Sciatic nerve (tissue), 2 donors: ENCODE data around the gene TTLL11. TPM values are rescaled to one million over a fixed set of nuclear protein-coding genes. Genes with fewer than 3 reads are reported as not detected.

Source experiments
- ATAC-seq: fragments of 200-7000 bp; cut with Tn5 transposase; one replicate; pipeline ENCODE4 v1.9.1; 2020; ENCODE audit warnings: mild to moderate bottlenecking, moderate library complexity
- DNase-seq: peaks from one replicate; pipeline ENCODE4 v3.0.0-alpha.2; 2020; ENCODE audit warnings: low spot score
- intact Hi-C: fragments of 100-400 bp; cut with DNase I; formaldehyde crosslinking; loops from one replicate; pipeline ENCODE4 v1.14.2; 2022
- total RNA-seq: library from RNA; stranded (reverse); fragmentation: NEBNext Ultra II Directional; extraction: Animal tissue kit (Norgen Biotek cat#: 25700); gene quantifications from one replicate; pipeline ENCODE4 v1.2.1, GENCODE V29; 2021
- donor health status: DM: no; HTN: no; CAD: no.
- donor health status: DM: no; HTN: no; CAD: no.

The TTLL11 gene
- total RNA-seq, 1 donor from 2014 or later: 14.2 TPM

GRCh38 chr9:121823451-121824169, 269.5 kb downstream of the TTLL11 start:
- intact Hi-C loops: no loop called here
- DNase-seq (peak; percentile 41), ATAC-seq (no peak)

GRCh38 chr9:121822093-121823085, 270.7 kb downstream of the TTLL11 start:
- intact Hi-C loops: no loop called here
- ATAC-seq: no peak
- DNase-seq: peak; percentile 39

- no peak for ATAC-seq
- intact Hi-C loops: no loop called here
- no peak for DNase-seq
These were observed 271.8 kb downstream of the TTLL11 start for GRCh38 chr9:121821326-121821725.

GRCh38 chr9:121820286-121821005, 272.7 kb downstream of the TTLL11 start:
- DNase-seq (no peak), ATAC-seq (no peak)
- intact Hi-C loops: no loop called here

DNA sequence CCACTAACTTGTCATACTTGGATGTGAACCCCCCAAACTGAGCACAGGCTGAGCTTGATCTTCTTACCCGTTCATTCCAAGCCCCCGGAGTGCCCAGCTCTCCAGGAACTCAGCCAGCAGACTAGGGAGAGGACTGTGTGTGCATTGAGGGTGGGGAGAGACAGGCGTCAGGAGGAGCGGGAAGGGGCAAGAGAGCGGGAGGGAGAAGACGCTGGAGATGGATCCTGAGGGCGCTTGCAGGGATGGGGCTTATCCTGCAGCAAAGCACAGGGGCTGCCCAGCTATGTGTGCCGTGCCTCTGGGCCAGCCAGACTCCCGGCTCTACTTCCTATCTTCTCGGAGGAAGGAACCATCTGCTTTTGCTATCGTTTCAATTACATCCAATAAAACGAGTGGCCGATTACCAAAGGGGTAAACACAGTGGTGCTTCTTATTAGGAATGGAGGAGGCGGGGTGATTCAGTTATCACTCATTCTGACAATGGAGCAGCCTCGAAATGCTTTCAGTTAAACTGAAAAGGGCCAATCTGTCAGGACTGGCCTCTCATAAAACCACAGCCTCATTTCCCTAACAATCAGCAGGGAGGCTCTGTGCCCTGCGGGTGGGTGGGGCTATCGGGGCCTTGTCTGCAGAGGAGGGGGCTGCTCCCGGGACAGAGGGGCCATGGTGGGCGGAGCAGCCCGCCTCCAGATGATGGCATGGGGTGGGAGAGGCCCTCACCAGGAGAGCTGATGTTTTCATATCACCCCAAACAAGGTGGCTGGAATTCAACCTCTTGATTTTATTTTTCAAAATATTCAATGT, 273.5 kb downstream of the TTLL11 start:
- DNase-seq (no peak), ATAC-seq (peak; percentile 21)
- intact Hi-C loops: no loop called here

GRCh38 chr9:121818841-121819427, 274.2 kb downstream of the TTLL11 start:
- intact Hi-C loops: no loop called here
- DNase-seq (no peak), ATAC-seq (no peak)

DNA sequence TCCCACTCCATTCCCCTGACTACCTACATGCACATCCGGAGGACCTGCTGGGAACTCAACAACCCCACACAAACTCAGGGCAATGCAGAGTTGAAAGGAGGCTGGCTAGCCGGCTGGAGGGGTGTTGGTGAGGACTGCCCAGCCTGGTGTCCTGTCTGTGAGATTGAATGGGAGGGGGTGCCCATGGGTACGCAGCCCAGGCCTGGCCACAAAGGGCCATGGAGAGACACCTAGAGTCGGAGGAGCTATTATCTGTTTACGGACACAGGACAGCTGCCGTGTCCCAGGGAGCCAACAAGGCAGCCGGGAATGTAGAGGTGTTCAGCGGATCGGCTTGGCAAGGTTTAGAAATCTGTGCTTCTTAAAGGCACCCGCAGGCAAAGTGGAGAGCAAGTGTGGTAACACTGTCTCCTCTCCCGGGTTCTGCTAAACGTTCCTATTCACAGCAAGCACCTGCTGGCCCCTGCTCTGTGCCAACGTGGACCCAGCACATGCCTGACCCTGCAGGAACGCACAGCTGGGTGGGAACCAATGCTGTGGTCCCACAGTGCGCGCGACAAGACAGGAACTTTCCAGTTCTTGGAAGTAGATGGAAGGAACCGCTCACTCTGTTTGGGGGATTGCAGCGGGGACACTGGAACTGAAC, 275.0 kb downstream of the TTLL11 start:
- no peak for DNase-seq
- intact Hi-C loops: no loop called here
- ATAC-seq: no peak

- ATAC-seq (no peak), DNase-seq (no peak)
- intact Hi-C loops: no loop called here
These were observed 275.6 kb downstream of the TTLL11 start for GRCh38 chr9:121817476-121817875.

GRCh38 chr9:121816845-121817450, 276.2 kb downstream of the TTLL11 start:
- intact Hi-C loops: no loop called here
- DNase-seq (no peak), ATAC-seq (no peak)

GRCh38 chr9:121816449-121816817, 276.7 kb downstream of the TTLL11 start:
- no peak for DNase-seq
- intact Hi-C loops: no loop called here
- no peak for ATAC-seq

- no peak for ATAC-seq
- intact Hi-C loops: no loop called here
These were observed 277.3 kb downstream of the TTLL11 start for GRCh38 chr9:121815546-121816448.

GRCh38 chr9:121815084-121815483, 278.0 kb downstream of the TTLL11 start:
- DNase-seq (no peak), ATAC-seq (no peak)
- intact Hi-C loops: no loop called here

More at GRCh38 chr9:121815546-121816448, 277.3 kb downstream of the TTLL11 start:
- DNase-seq: no peak

- intact Hi-C loops: no loop called here
- DNase-seq: no peak
- no peak for ATAC-seq
These were observed 278.5 kb downstream of the TTLL11 start for GRCh38 chr9:121814594-121814993.

GRCh38 chr9:121813519-121814210, 279.4 kb downstream of the TTLL11 start:
- intact Hi-C loops: no loop called here
- ATAC-seq (no peak), DNase-seq (no peak)

DNA sequence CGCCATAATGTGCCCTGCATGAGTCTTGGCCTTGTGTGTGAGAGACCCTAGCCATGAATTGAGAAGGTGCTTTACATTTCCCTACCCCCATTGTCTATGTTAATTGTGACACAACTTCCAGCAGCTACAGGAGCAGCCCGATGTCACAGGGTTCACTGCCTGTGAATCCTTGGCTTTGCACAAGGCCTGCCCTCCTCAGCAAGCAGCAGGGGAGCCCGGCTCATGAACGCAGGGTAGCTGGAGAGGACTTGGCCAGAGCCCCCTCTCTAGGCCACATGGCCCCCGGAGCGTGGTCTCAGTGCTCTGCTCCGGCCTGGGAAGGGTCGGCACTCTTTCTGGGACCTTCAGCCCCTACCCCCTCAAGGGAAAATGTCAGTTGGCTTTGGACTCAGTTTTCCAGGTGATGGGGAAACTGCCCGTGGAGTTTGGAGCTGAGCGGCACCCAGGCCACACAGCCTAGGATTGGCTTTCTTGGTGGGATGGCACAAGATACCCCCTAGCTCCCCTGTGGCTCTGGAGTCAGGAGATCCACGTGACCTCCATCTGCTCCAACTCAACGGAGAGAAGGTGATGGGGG, 280.9 kb downstream of the TTLL11 start:
- intact Hi-C loops: no loop called here
- DNase-seq: no peak

GRCh38 chr9:121811751-121812150, 281.4 kb downstream of the TTLL11 start:
- no peak for DNase-seq
- intact Hi-C loops: no loop called here
- ATAC-seq: no peak

More for the DNA sequence above, 280.9 kb downstream of the TTLL11 start:
- ATAC-seq: no peak
